Astrocyte (in vitro differentiated cells and primary cell): ENCODE data around the gene AMIGO1.

ENCODE experiments used
- CTCF ChIP-seq: IDR thresholded peaks from 2 replicates; pipeline ENCODE4 v1.5.1; 2011; ENCODE audit warnings: low read depth, mild to moderate bottlenecking, inconsistent platforms, low read length, moderate library complexity; ENCODE audit not compliant: insufficient read depth
- EZH2 ChIP-seq: IDR thresholded peaks from 2 replicates; pipeline ENCODE4 v1.6.1; 2012; ENCODE audit warnings: mild to moderate bottlenecking, low read length, inconsistent platforms; ENCODE audit not compliant: insufficient read depth

- TF ChIP-seq CTCF (no peak), EZH2 (no peak)
Observed at GRCh38 chr1:109485001-109485400, 24.5 kb downstream of the AMIGO1 start.
